ENCODE results near the gene GRB10. TPM values are rescaled to one million over a fixed set of nuclear protein-coding genes. Genes with fewer than 3 reads are reported as not detected.

GRB10 gene
- polyA plus RNA-seq, 2 of the 4 experiments (the other 2 are of a cell fraction), result 23.2 to 37.0 TPM

DNA sequence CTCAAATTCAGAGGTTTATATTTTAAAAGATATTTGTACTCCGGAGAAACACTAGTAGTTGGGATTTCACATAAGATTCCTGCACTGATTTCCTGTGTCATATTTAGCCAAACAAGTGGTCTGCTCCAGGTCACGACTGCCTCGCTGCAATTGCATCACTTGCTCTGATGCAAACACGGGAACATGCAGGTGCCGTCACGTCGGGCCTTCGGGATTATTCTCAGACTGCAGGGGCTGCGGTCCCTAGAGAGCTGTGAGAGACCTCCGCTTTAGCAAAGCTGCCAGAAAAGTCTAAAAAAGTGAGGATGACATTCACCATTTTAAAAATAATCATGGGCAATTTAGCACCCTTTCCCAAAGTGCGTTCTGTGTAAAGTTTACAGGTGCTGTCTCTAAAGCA, 124.0 kb downstream of the GRB10 start:
- H3K9me3 ChIP-seq, result no peaks in the 10 kb centered on the region
- no peaks in the 10 kb centered on the region for H3K4me1 ChIP-seq
- ATAC-seq (no peak), DNase-seq (ENCODE audit: low read depth in 1 of 2, low spot score in 1 of 2) (no peak), FAIRE-seq (no peak)
- H3K4me2 ChIP-seq, result no peak overlapping the region
- CTCF ChIA-PET, result interaction anchor here (0.9 to 1.3 kb wide), 4 partner anchors 8 to 504 kb away, joined by 3 to 4 read pairs (median 3); no protein-coding TSS in a partner anchor
- no peak overlapping the region for H3K27ac ChIP-seq
- TF ChIP-seq SREBF2 (IDR thresholded peaks at IDR 0.05) (no peak), KDM1A (IDR thresholded peaks at IDR 0.05; ENCODE audit: low read depth) (no peak)
- WGBS (ENCODE audit: missing lambda C conversion rate), result 93% methylated on average over 11 of the region's 11 CpGs
- H3K4me3 ChIP-seq, result no peak overlapping the region
- POLR2A ChIA-PET, result no interaction called here

DNA sequence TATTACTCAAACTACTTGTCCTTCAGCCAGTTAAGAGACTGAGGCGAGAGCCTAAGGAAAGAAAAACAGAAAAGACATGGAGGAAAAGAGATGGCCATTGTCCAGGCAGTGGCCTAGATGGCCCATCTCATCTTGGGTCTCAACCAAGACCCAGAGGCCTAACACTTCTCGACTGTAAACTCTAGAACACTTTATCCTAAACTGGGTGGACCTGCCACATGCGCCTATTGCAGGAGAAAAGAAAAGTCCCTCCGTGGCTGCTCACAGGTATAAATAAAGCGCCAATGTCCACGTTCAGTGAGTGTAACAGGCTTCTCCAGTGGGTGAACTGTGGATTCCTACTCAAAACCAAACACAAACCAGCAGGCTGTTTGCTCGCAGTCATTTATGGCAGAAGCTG, 124.8 kb downstream of the GRB10 start:
- Histone ChIP-seq H3K27ac (no peak overlapping the region), H3K4me1 (no peaks in the 10 kb centered on the region), H3K4me3 (no peak overlapping the region), H3K4me2 (no peak overlapping the region), H3K9me3 (no peaks in the 10 kb centered on the region)
- ChIA-PET POLR2A (no interaction called here), CTCF (no interaction called here)
- DNase-seq (ENCODE audit: low read depth in 1 of 2, low spot score in 1 of 2), result no peak
- WGBS (ENCODE audit: missing lambda C conversion rate), result 84% methylated on average over 7 of the region's 7 CpGs
- FAIRE-seq, result no peak
- TF ChIP-seq EHMT2 (IDR thresholded peaks at IDR 0.05; ENCODE audit: low read depth), result no peak
- TF ChIP-seq MAZ (IDR thresholded peaks at IDR 0.05; ENCODE audit: borderline replicate concordance, low read depth, low read length), result no peak
- TF ChIP-seq FOSB (CRISPR knock-in tag; IDR thresholded peaks at IDR 0.05), result no peak
- no peak for TF ChIP-seq POLR2AphosphoS2 (conservative IDR thresholded peaks at IDR 0.05; ENCODE audit: low read length)
- TF ChIP-seq NPAS2 (CRISPR knock-in tag; IDR thresholded peaks at IDR 0.05; ENCODE audit: borderline replicate concordance), result no peak
- no peak for TF ChIP-seq ZNF302 (CRISPR knock-in tag; IDR thresholded peaks at IDR 0.05)
- TF ChIP-seq, protein P1, sequence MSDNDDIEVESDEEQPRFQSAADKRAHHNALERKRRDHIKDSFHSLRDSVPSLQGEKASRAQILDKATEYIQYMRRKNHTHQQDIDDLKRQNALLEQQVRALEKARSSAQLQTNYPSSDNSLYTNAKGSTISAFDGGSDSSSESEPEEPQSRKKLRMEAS (IDR thresholded peaks at IDR 0.05), result no peak
- TF ChIP-seq BHLHE40 (IDR thresholded peaks at IDR 0.05; ENCODE audit: low read depth, low read length), result no peak
- ATAC-seq, result no peak

DNA sequence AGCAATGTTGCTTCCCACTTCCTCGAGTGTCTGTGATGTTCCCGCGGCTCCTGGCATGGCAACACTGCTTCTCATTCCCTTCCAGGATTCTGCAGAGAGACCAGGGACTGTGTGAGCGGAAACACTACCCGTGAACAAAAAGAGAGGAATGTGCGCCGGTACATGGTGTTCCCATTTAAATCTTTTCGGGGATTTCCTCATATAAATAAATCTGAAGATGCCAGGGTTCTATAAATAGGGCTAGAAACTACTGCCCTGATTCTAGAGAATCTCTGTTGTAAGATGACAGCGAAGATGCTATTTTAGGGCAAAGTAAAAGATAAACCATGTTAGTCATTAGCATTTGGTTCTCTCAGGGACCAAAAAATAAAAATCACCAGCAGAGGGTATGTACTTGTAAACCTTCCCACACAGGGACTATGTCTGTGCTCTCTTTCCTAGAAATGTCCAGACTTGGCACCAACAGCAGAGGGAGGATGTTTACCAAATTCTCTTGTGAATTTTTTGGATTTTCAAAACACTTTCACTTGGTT, 125.3 kb downstream of the GRB10 start:
- H3K4me3 ChIP-seq, result no peak overlapping the region
- 90% methylated on average over 9 of the region's 9 CpGs for WGBS (ENCODE audit: missing lambda C conversion rate)
- ChIA-PET CTCF (interaction anchor here (1.0 kb wide), 1 partner anchor 16 kb away, joined by 3 read pairs; no protein-coding TSS in a partner anchor), POLR2A (no interaction called here)
- FAIRE-seq, result no peak
- no peaks in the 10 kb centered on the region for H3K4me1 ChIP-seq
- no peaks in the 10 kb centered on the region for H3K9me3 ChIP-seq
- no peak overlapping the region for H3K27ac ChIP-seq
- no peak for DNase-seq (ENCODE audit: low read depth in 1 of 2, low spot score in 1 of 2)
- ATAC-seq, result no peak
- no peak overlapping the region for H3K4me2 ChIP-seq
- no peak for TF ChIP-seq ZFP36 (IDR thresholded peaks at IDR 0.05; ENCODE audit: borderline replicate concordance, partially characterized antibody)
- no peak for TF ChIP-seq KDM1A (IDR thresholded peaks at IDR 0.05; ENCODE audit: low read depth)
- no peak for TF ChIP-seq POLR2AphosphoS2 (conservative IDR thresholded peaks at IDR 0.05; ENCODE audit: low read length)
- TF ChIP-seq HOXB5 (CRISPR knock-in tag; IDR thresholded peaks at IDR 0.05), result no peak
- TF ChIP-seq FOXS1 (CRISPR knock-in tag; IDR thresholded peaks at IDR 0.05), result no peak
- TF ChIP-seq, protein P2, sequence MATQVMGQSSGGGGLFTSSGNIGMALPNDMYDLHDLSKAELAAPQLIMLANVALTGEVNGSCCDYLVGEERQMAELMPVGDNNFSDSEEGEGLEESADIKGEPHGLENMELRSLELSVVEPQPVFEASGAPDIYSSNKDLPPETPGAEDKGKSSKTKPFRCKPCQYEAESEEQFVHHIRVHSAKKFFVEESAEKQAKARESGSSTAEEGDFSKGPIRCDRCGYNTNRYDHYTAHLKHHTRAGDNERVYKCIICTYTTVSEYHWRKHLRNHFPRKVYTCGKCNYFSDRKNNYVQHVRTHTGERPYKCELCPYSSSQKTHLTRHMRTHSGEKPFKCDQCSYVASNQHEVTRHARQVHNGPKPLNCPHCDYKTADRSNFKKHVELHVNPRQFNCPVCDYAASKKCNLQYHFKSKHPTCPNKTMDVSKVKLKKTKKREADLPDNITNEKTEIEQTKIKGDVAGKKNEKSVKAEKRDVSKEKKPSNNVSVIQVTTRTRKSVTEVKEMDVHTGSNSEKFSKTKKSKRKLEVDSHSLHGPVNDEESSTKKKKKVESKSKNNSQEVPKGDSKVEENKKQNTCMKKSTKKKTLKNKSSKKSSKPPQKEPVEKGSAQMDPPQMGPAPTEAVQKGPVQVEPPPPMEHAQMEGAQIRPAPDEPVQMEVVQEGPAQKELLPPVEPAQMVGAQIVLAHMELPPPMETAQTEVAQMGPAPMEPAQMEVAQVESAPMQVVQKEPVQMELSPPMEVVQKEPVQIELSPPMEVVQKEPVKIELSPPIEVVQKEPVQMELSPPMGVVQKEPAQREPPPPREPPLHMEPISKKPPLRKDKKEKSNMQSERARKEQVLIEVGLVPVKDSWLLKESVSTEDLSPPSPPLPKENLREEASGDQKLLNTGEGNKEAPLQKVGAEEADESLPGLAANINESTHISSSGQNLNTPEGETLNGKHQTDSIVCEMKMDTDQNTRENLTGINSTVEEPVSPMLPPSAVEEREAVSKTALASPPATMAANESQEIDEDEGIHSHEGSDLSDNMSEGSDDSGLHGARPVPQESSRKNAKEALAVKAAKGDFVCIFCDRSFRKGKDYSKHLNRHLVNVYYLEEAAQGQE (IDR thresholded peaks at IDR 0.05), result no peak
- no peak for TF ChIP-seq HDAC2 (IDR thresholded peaks at IDR 0.05)
- no peak for TF ChIP-seq RFX5 (IDR thresholded peaks at IDR 0.05)
- TF ChIP-seq, protein P3, sequence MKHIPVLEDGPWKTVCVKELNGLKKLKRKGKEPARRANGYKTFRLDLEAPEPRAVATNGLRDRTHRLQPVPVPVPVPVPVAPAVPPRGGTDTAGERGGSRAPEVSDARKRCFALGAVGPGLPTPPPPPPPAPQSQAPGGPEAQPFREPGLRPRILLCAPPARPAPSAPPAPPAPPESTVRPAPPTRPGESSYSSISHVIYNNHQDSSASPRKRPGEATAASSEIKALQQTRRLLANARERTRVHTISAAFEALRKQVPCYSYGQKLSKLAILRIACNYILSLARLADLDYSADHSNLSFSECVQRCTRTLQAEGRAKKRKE (CRISPR knock-in tag; IDR thresholded peaks at IDR 0.05; ENCODE audit: low read depth), result no peak
- TF ChIP-seq HOXA7 (CRISPR knock-in tag; IDR thresholded peaks at IDR 0.05), result no peak
- no peak for TF ChIP-seq EP300 (IDR thresholded peaks at IDR 0.05)
- no peak for TF ChIP-seq MYC (IDR thresholded peaks at IDR 0.05; ENCODE audit: borderline replicate concordance, low read length)
- TF ChIP-seq NPAS2 (CRISPR knock-in tag; IDR thresholded peaks at IDR 0.05; ENCODE audit: borderline replicate concordance), result no peak
- no peak for TF ChIP-seq KDM5A (IDR thresholded peaks at IDR 0.05)

Measured in A549 (cell line).